T follicular helper cell (primary cell): ENCODE measurements around the gene RPS6KA5.

Source experiments
- DNase-seq: peaks from one replicate; pipeline ENCODE4 v3.0.0-alpha.2; 2020; ENCODE audit warnings: low read depth

RPS6KA5 gene

GRCh38 chr14:90807060-90807459, 253.4 kb downstream of the RPS6KA5 start:
- no peak for DNase-seq

DNA sequence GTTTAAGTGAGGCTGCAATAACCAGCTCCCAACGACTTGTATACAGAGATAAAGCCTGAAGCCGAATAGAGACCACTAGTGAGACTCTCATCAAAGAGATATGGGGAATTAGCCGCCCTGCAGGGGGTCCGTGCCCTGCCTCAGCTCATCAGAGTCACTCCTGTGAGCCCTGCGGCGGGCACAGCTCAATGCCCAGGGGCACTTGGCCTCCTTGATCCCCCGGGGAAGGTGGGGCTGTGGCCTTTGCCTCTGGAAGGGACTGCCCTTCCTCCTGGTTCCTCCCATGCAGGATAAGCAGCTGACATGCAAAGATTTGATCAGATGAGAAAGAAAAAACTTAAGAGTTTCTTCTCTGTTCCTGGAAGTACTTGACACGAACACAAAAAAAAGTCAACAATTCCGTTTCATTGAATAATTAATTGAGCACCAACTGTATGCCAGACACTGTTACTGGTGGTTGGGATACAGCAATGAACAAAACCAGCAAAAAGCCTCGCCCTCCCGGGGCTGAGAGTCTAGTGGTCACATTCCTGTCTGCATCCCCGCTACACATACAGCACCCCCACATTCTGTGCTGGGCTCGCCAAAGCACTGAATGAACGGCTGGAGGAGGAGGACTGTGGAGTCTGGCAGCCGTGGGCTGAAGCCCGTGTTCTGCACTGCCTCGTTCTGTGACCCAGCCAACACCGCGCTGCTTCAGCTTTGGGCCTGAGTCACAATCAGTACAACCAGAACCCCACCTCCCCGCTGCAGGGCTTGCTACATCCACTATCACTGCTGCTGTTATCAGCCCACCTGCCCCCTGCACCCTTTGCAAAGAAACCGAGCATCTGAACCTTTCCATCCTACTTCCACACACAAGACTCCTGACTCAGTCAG, 254.5 kb downstream of the RPS6KA5 start:
- DNase-seq: no peak

GRCh38 chr14:90805084-90805391, 255.4 kb downstream of the RPS6KA5 start:
- no peak for DNase-seq

GRCh38 chr14:90804292-90805083, 256.0 kb downstream of the RPS6KA5 start:
- DNase-seq: no peak

- no peak for DNase-seq
Observed at GRCh38 chr14:90803249-90803648, 257.2 kb downstream of the RPS6KA5 start.

- DNase-seq: no peak
Observed at GRCh38 chr14:90799420-90799819, 261.0 kb downstream of the RPS6KA5 start.

DNA sequence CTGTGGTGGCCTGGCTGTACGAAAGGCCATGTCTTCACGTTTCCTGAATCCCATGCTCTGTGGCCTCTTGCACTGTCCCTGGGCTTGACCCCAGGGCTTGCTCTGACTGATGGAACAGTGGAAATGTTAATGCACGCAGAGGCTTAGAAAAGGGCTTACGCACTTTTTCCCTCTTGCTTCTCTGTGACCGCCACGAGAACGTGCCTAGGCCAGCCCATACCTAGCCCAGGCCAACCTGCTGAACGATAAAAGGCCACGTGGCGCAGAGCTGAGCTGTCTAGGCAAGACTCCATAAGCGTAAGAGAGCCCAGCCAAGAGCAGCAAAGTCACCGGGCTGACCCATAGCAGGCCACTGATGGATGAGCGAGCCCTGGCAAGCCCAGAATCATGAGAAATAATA, 262.5 kb downstream of the RPS6KA5 start:
- DNase-seq: no peak
